GM23248 (cell line): Measurements from ENCODE around the gene C9orf85. TPM values are rescaled to one million over a fixed set of nuclear protein-coding genes. Genes with fewer than 3 reads are reported as not detected.

Experiments
- DNase-seq: peaks from one replicate; pipeline ENCODE4 v3.0.0-alpha.2; 2015
- H2AFZ ChIP-seq: fragments of 200-600 bp; sonication (generic); 2 replicates; pipeline ENCODE4 v1.6.1; 2016; ENCODE audit warnings: antibody characterized with exemption
- H3F3A ChIP-seq: fragments of 200-600 bp; sonication (generic); 2 replicates; pipeline ENCODE4 v1.6.1; 2016; ENCODE audit warnings: mild to moderate bottlenecking, antibody characterized with exemption, mixed run types; ENCODE audit not compliant: insufficient read depth
- H3K27ac ChIP-seq: fragments of 200-600 bp; sonication (generic); 2 replicates; pipeline ENCODE4 v1.5.1; 2016; ENCODE audit warnings: mild to moderate bottlenecking
- H3K27me3 ChIP-seq: fragments of 200-600 bp; sonication (generic); replicated peaks from 2 replicates; pipeline ENCODE4 v1.6.1; 2016; ENCODE audit warnings: mild to moderate bottlenecking; ENCODE audit not compliant: insufficient read depth
- H3K36me3 ChIP-seq: fragments of 200-600 bp; sonication (generic); 2 replicates; pipeline ENCODE4 v1.6.1; 2016; ENCODE audit warnings: low read depth, mild to moderate bottlenecking
- H3K4me1 ChIP-seq: fragments of 200-600 bp; sonication (generic); 2 replicates; pipeline ENCODE4 v1.6.1; 2016; ENCODE audit warnings: mild to moderate bottlenecking; ENCODE audit not compliant: insufficient read depth
- H3K4me2 ChIP-seq: fragments of 200-600 bp; sonication (generic); one replicate; pipeline ENCODE4 v1.6.1; 2016; ENCODE audit warnings: mild to moderate bottlenecking; ENCODE audit not compliant: unreplicated experiment
- H3K4me3 ChIP-seq: fragments of 200-600 bp; sonication (generic); 2 replicates; pipeline ENCODE4 v1.5.1; 2016; ENCODE audit warnings: mild to moderate bottlenecking
- H3K79me2 ChIP-seq: fragments of 200-600 bp; sonication (generic); 2 replicates; pipeline ENCODE4 v1.6.1; 2016; ENCODE audit warnings: mild to moderate bottlenecking; ENCODE audit not compliant: insufficient read depth
- H3K9ac ChIP-seq: fragments of 200-600 bp; sonication (generic); 2 replicates; pipeline ENCODE4 v1.6.1; 2016; ENCODE audit warnings: mild to moderate bottlenecking
- H3K9me2 ChIP-seq: fragments of 200-600 bp; sonication (generic); 2 replicates; pipeline ENCODE4 v1.6.1; 2016; ENCODE audit warnings: mixed run types, mild to moderate bottlenecking, moderate library complexity; ENCODE audit not compliant: insufficient read depth
- H3K9me3 ChIP-seq: fragments of 200-600 bp; sonication (generic); one replicate; pipeline ENCODE4 v1.6.1; 2017; ENCODE audit warnings: low read depth
- H4K20me1 ChIP-seq: fragments of 200-600 bp; sonication (generic); 2 replicates; pipeline ENCODE4 v1.6.0; 2016; ENCODE audit not compliant: insufficient read depth
- EZH2 ChIP-seq: fragments of 200-600 bp; sonication (generic); IDR thresholded peaks from 2 replicates; pipeline ENCODE4 v1.6.1; 2018; ENCODE audit warnings: antibody characterized with exemption, mild to moderate bottlenecking; ENCODE audit not compliant: insufficient read depth, poor library complexity, severe bottlenecking
- EZH2phosphoT487 ChIP-seq: fragments of 200-600 bp; sonication (generic); IDR thresholded peaks from 2 replicates; pipeline ENCODE4 v1.6.1; 2018; ENCODE audit warnings: antibody characterized with exemption, moderate library complexity, mild to moderate bottlenecking, low read depth; ENCODE audit not compliant: insufficient read depth
- WGBS, 2 experiments: methylation state at CpG; one replicate each; pipeline ENCODE4 v1.1.6; 2015 to 2017; ENCODE audit warnings: low lambda C conversion rate in 2 of 2, low coverage in 1 of 2; ENCODE audit errors: missing lambda C conversion rate in 2 of 2; 5-methylcytosine and 5-hydroxymethylcytosine counted together
- in situ Hi-C: fragments of 300-500 bp; cut with MboI; formaldehyde crosslinking; loops from 2 replicates; pipeline ENCODE4 v1.15.0; 2020
- polyA plus RNA-seq: library from polyadenylated mRNA; unstranded; fragments of >200 nt; fragmentation: Nextera tagmentation; extraction: Ambion mirVana; gene quantifications from 2 replicates; pipeline ENCODE4 v1.2.1, GENCODE V29; 2016
- total RNA-seq: library from RNA; depleted of rRNA; stranded (reverse); fragments of >200 nt; shearing (Covaris generic); gene quantifications from 2 replicates; pipeline ENCODE4 v1.2.3, GENCODE V29; 2014

Gene C9orf85
- total and polyA plus RNA-seq, 2 experiments from 2014 or later: 11.8 to 16.3 TPM

GRCh38 chr9:71901695-71902597 lies 9.5 kb upstream of the C9orf85 start:
- Histone ChIP-seq H3K79me2 (peaks cover 100% of the 10 kb centered on the region), H3K27me3 (no peaks in the 10 kb centered on the region), H4K20me1 (0 out of 2 replicates have a peak, but pooled peaks cover 2% of the 10 kb centered on the region), H3K4me2 (no peak overlapping the region), H3K27ac (no peak overlapping the region), H3K4me1 (no peaks in the 10 kb centered on the region; the same call in 1 of the 2 replicates), H3K36me3 (no peaks in the 10 kb centered on the region), H2AFZ (no peak overlapping the region), H3K9me2 (no peaks in the 10 kb centered on the region), H3K9me3 (no peaks in the 10 kb centered on the region), H3K4me3 (no peak overlapping the region), H3K9ac (no peak overlapping the region), H3F3A (no peaks in the 10 kb centered on the region)
- 73% methylated on average over 6 of the region's 6 CpGs for WGBS, 2 experiments
- TF ChIP-seq EZH2: no peak
- no peak for TF ChIP-seq EZH2phosphoT487
- DNase-seq: no peak
- in situ Hi-C loops: no loop called here

GRCh38 chr9:71904076-71904475 lies 7.4 kb upstream of the C9orf85 start:
- Histone ChIP-seq H3K4me3 (no peak overlapping the region), H3K36me3 (no peaks in the 10 kb centered on the region), H3K4me2 (no peak overlapping the region), H3K9me2 (no peaks in the 10 kb centered on the region), H2AFZ (no peak overlapping the region), H3F3A (peaks cover under 1% of the 10 kb centered on the region; the same call in 1 of the 2 replicates), H3K79me2 (peaks cover 100% of the 10 kb centered on the region), H3K27me3 (no peaks in the 10 kb centered on the region), H3K9me3 (no peaks in the 10 kb centered on the region), H4K20me1 (peaks cover 2% of the 10 kb centered on the region; the same call in 1 of the 2 replicates), H3K4me1 (peaks cover 8% of the 10 kb centered on the region; the same call in 1 of the 2 replicates), H3K9ac (no peak overlapping the region), H3K27ac (no peak overlapping the region)
- in situ Hi-C loops: no loop called here
- TF ChIP-seq EZH2 (no peak), EZH2phosphoT487 (no peak)
- no peak for DNase-seq
- 94 to 98% methylated on average over 2 of the region's 2 CpGs for WGBS, 2 experiments

GRCh38 chr9:71908825-71909224 lies 2.6 kb upstream of the C9orf85 start:
- in situ Hi-C loops: no loop called here
- no peak overlapping the region for H2AFZ ChIP-seq
- peak overlapping the region; percentile 91 for H3K4me3 ChIP-seq
- H3K4me1 ChIP-seq: peaks cover 25% of the 10 kb centered on the region
- H3K9ac ChIP-seq: peak overlapping the region; percentile 86
- DNase-seq: peak; percentile 7
- H3K79me2 ChIP-seq: peaks cover 84% of the 10 kb centered on the region
- WGBS, 2 experiments: 84 to 90% methylated on average over 1 of the region's 1 CpG
- H3K27ac ChIP-seq: no peak overlapping the region
- H4K20me1 ChIP-seq: no peaks in the 10 kb centered on the region; the same call in 1 of the 2 replicates
- H3K9me2 ChIP-seq: no peaks in the 10 kb centered on the region
- peaks cover 23% of the 10 kb centered on the region for H3F3A ChIP-seq
- peak overlapping the region; percentile 90 for H3K4me2 ChIP-seq
- no peak for TF ChIP-seq EZH2
- TF ChIP-seq EZH2phosphoT487: no peak
- no peaks in the 10 kb centered on the region for H3K36me3 ChIP-seq
- H3K27me3 ChIP-seq: no peaks in the 10 kb centered on the region
- no peaks in the 10 kb centered on the region for H3K9me3 ChIP-seq

- in situ Hi-C loops: no loop called here
- H4K20me1 ChIP-seq: no peaks in the 10 kb centered on the region; the same call in 1 of the 2 replicates
- H3K4me2 ChIP-seq: peak overlapping the region; percentile 90
- peaks cover 84% of the 10 kb centered on the region for H3K79me2 ChIP-seq
- H3K27me3 ChIP-seq: no peaks in the 10 kb centered on the region
- H3F3A ChIP-seq: peaks cover 23% of the 10 kb centered on the region
- peak overlapping the region; percentile 91 for H3K4me3 ChIP-seq
- H3K27ac ChIP-seq: peak overlapping the region; percentile 88
- TF ChIP-seq EZH2phosphoT487: no peak
- TF ChIP-seq EZH2: no peak
- H2AFZ ChIP-seq: peak overlapping the region; percentile 89
- no peaks in the 10 kb centered on the region for H3K36me3 ChIP-seq
- no peaks in the 10 kb centered on the region for H3K9me3 ChIP-seq
- peaks cover 25% of the 10 kb centered on the region for H3K4me1 ChIP-seq
- whole genome bisulfite sequencing, 2 experiments: 2 to 3% methylated on average over 14 to 47 of the region's 47 CpGs
- no peaks in the 10 kb centered on the region for H3K9me2 ChIP-seq
- DNase-seq: peak; percentile 63
- peak overlapping the region; percentile 86 for H3K9ac ChIP-seq
Observed at GRCh38 chr9:71909887-71910649, 1.4 kb upstream of the C9orf85 start.
